GM12875 (cell line): Measurements from ENCODE around the gene HOMEZ.
"Not testable (repeated sequence)": the region's sequence is repeated elsewhere in the genome, so short reads cannot be mapped to it uniquely, and the experiment has no call there.

ENCODE experiments used
- H3K4me3 ChIP-seq: one replicate; pipeline ENCODE4 v1.5.1; 2011; ENCODE audit warnings: low read depth, low read length, control low read depth
- TF ChIP-seq, protein P1 (sequence below): IDR thresholded peaks from 2 replicates; pipeline ENCODE4 v1.5.1; 2011; ENCODE audit warnings: low read depth, mild to moderate bottlenecking, control low read depth, inconsistent platforms, low read length, moderate library complexity, borderline replicate concordance; ENCODE audit not compliant: insufficient read depth

The HOMEZ gene, protein sequence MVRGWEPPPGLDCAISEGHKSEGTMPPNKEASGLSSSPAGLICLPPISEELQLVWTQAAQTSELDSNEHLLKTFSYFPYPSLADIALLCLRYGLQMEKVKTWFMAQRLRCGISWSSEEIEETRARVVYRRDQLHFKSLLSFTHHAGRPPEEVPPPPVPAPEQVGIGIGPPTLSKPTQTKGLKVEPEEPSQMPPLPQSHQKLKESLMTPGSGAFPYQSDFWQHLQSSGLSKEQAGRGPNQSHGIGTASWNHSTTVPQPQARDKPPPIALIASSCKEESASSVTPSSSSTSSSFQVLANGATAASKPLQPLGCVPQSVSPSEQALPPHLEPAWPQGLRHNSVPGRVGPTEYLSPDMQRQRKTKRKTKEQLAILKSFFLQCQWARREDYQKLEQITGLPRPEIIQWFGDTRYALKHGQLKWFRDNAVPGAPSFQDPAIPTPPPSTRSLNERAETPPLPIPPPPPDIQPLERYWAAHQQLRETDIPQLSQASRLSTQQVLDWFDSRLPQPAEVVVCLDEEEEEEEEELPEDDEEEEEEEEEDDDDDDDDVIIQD

DNA sequence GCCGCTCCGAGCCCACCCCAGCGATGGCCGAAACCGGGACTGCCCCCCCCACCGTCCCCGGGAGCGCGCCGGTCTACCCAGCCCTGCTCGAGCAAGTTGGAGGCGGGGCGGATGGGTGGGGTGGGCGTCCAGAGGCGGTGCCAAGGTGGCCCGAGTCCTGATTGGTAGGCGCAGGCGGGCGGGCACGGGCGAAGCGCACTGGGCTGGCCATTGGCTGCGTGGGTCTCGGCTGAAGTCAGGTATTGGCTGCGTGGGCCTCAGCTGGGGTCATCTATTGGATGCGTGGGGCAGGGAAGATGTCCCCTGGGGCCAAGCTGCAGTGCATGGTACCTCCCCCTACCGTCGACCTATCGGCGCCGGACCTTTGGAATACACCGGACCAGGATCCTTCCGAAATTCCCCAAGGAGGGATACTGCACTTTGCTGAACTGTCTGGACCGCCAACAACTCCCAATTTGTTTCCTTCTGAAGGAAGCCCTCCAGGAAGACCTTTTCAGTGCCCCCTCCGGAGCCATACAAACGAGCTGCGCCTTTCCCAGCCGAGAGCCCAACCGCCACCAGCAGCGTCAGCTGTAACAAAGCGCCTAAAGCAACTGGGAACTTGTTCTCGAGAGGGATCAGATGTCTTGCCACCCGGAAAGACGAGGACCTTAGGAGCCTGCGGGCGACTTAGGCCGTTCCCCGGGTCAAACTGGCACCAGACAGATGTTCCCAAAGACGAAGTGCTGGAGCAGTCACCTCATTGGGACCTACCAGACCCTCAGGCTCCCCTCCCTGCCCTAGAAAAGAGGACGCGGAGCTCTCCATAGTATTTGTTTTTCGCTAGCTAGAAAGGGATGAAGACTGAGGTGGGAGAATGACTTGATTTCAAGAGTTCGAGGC lies at the start of gene HOMEZ:
HOMEZ (minus strand) TSS at position 113 of the 882 bp plus-strand sequence. CDS start 180 bp downstream, outside the sequence.
- TF ChIP-seq, protein P1, sequence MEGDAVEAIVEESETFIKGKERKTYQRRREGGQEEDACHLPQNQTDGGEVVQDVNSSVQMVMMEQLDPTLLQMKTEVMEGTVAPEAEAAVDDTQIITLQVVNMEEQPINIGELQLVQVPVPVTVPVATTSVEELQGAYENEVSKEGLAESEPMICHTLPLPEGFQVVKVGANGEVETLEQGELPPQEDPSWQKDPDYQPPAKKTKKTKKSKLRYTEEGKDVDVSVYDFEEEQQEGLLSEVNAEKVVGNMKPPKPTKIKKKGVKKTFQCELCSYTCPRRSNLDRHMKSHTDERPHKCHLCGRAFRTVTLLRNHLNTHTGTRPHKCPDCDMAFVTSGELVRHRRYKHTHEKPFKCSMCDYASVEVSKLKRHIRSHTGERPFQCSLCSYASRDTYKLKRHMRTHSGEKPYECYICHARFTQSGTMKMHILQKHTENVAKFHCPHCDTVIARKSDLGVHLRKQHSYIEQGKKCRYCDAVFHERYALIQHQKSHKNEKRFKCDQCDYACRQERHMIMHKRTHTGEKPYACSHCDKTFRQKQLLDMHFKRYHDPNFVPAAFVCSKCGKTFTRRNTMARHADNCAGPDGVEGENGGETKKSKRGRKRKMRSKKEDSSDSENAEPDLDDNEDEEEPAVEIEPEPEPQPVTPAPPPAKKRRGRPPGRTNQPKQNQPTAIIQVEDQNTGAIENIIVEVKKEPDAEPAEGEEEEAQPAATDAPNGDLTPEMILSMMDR = no peak
- H3K4me3 ChIP-seq = peak within 1 kb of the TSS; percentile 61

DNA sequence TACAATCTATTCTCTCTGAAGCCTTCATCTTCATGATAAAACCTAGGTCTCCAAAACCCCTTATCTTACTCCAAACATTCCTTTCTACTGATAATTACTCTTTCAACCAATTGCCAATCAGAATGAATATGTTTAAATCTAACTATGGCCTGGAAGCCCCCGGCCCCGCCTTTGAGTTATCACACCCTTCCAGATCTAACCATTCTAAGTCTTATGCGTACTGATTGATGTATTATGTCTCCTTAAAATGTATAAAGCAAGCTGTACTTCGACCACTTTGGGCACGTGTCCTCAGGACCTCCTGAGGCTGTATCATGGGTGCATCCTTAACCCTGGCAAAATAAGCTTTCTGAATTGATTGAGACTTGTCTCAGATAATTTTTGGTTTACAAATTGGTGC lies 49.7 kb upstream of the HOMEZ start:
- H3K4me3 ChIP-seq = no peak overlapping the region
- TF ChIP-seq, protein P1 = no peak

DNA sequence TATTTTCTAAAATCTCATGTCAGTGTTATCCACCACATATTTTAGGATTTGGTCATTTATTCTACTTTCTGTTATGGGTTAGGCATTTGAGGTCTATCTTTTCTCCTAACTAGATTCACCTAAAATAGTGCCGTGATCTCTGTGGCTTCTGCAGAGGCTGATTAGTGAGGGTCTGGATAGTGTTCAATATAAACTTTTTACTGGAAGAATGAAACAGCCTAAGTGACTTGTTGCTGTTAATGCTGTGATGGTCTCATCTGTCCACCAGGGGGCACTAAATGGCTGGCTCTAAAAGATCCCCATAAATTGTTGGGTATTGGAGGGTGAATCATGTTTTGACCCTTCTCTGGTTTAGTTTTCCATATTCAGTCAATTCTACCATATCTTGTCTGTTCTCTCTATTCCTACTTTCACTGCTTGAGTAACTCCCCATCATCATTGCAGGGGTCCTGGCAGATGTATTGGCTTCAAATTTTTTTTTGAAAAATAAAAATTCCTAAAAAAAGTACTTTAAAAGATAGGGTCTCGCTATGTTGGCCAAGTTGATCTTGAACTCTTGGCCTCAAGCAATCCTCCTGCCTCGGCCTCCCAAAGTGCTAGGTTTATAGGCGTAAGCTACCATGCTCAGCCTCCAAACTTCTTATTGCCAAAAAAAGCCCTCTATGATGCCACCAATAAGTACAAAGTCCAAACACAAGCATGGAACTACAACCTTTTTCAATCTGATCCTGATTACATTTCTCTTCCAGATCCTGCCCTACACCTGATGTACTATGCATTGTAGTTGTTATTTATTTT lies 42.2 kb upstream of the HOMEZ start:
- TF ChIP-seq, protein P1 = peak; percentile 73
- no peak overlapping the region for H3K4me3 ChIP-seq

DNA sequence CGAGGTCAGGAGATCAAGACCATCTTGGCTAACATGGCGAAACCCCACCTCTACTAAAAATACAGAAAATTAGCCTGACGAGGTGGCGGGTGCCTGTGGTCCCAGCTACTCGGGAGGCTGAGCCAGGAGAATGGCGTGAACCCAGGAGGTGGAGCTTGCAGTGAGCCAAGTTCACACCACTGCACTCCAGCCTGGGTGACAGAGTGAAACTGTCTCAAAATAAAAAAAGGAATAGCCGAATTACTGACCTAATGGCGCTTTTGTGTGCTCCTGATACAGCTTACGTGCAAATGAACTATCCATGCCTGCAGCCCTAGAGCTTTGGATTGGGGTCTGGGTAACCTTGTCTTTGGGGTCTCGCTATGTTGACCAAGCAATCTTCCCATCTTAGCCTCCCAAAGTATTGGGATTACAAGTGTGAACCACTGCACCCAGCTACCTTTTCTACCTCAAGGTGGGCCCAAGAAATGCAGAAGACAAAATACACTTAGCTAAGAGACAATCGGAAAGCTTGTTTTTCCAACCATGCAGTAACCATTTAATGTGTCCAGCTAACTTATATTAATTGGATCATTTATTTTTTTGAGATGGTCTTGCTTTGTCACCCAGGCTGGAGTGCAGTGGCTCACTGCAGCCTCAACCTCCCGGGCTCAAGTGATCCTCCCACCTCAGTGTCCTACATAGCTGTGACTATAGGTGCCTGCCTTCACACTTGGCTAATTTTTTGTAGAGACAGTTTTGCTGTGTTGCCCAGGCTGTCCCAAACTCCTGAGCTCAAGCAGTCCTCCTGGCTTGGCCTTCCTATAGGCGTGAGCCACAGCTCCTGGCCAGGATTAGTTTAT lies 40.8 kb upstream of the HOMEZ start:
- H3K4me3 ChIP-seq = no peak overlapping the region
- TF ChIP-seq, protein P1 = no peak

DNA sequence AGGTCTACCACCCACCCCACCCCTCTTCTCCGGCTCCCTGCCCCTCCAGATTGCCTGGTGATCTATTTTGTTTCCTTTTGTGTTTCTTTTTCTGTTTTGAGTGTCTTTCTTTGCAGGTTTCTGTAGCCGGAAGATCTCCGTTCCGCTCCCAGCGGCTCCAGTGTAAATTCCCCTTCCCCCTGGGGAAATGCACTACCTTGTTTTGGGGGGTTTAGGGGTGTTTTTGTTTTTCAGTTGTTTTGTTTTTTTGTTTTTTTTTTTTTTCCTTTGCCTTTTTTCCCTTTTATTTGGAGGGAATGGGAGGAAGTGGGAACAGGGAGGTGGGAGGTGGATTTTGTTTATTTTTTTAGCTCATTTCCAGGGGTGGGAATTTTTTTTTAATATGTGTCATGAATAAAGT lies 39.8 kb upstream of the HOMEZ start:
- not testable (repeated sequence) for H3K4me3 ChIP-seq

DNA sequence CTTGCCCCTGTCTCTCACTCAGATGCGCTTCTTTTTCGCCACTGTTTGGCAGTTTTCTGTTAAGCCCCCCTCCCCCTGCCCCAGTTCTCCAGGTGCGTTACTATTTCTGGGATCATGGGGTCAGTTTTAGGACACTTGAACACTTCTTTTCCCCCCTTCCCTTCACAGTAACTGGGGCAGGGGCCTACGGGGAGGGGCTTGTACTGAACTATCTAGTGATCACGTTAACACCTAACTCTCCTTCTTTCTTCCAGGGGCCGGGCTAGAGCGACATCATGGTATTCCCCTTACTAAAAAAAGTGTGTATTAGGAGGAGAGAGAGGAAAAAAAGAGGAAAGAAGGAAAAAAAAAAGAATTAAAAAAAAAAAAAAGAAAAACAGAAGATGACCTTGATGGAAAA lies 39.1 kb upstream of the HOMEZ start:
- no peak overlapping the region for H3K4me3 ChIP-seq
- TF ChIP-seq, protein P1 = no peak
